Inflammatory macrophage treated with lipopolysaccharide for 1 hour (primary cell): ENCODE measurements around the gene SCNN1B.
"Not testable (repeated sequence)": the region's sequence is repeated elsewhere in the genome, so short reads cannot be mapped to it uniquely, and the experiment has no call there.

ENCODE experiments used
- DNase-seq, 2 donors: peaks; one replicate each; pipeline ENCODE4 v3.0.0-alpha.2; 2020 to 2022

SCNN1B gene

GRCh38 chr16:23290189-23291062 lies 11.7 kb upstream of the SCNN1B start:
- DNase-seq = no peak

- DNase-seq = no peak
Observed at GRCh38 chr16:23293016-23293415, 9.1 kb upstream of the SCNN1B start.

- DNase-seq = no peak
Observed at GRCh38 chr16:23294260-23294659, 7.8 kb upstream of the SCNN1B start.

GRCh38 chr16:23296994-23297393 lies 5.1 kb upstream of the SCNN1B start:
- DNase-seq = peak in 1 of 2 donors; percentile 0

- no peak for DNase-seq
Observed at GRCh38 chr16:23298290-23298915, 3.7 kb upstream of the SCNN1B start.

- DNase-seq = not testable (repeated sequence)
Observed at GRCh38 chr16:23299815-23300214, 2.3 kb upstream of the SCNN1B start.

- no peak for DNase-seq
Observed at GRCh38 chr16:23301251-23302044, 654 bp upstream of the SCNN1B start.

- no peak for DNase-seq
Observed at GRCh38 chr16:23303685-23304084, 1.6 kb downstream of the SCNN1B start.

- DNase-seq = no peak
Observed at GRCh38 chr16:23304620-23305019, 2.5 kb downstream of the SCNN1B start.

GRCh38 chr16:23306199-23307100 lies 4.3 kb downstream of the SCNN1B start:
- no peak for DNase-seq

GRCh38 chr16:23310217-23310616 lies 8.1 kb downstream of the SCNN1B start:
- DNase-seq = no peak

- no peak for DNase-seq
Observed at GRCh38 chr16:23310744-23311143, 8.6 kb downstream of the SCNN1B start.

GRCh38 chr16:23316232-23316631 lies 14.1 kb downstream of the SCNN1B start:
- DNase-seq = no peak

GRCh38 chr16:23316634-23317265 lies 14.6 kb downstream of the SCNN1B start:
- no peak for DNase-seq

- no peak for DNase-seq
Observed at GRCh38 chr16:23317266-23317661, 15.2 kb downstream of the SCNN1B start.

- no peak for DNase-seq
Observed at GRCh38 chr16:23317751-23318150, 15.6 kb downstream of the SCNN1B start.

- no peak for DNase-seq
Observed at GRCh38 chr16:23318639-23319038, 16.5 kb downstream of the SCNN1B start.

GRCh38 chr16:23319861-23320615 lies 17.9 kb downstream of the SCNN1B start:
- no peak for DNase-seq

GRCh38 chr16:23320693-23321092 lies 18.6 kb downstream of the SCNN1B start:
- DNase-seq = no peak

- no peak for DNase-seq
Observed at GRCh38 chr16:23321206-23321875, 19.2 kb downstream of the SCNN1B start.
